ENCODE data around the gene CLDN9. TPM values are rescaled to one million over a fixed set of nuclear protein-coding genes. Genes with fewer than 3 reads are reported as not detected.
A peak's percentile ranks its signal among the peaks of the same experiment; 100 is the strongest.

The CLDN9 gene
- total RNA-seq, 1 donor from 2014 or later, result 0.48 TPM

DNA sequence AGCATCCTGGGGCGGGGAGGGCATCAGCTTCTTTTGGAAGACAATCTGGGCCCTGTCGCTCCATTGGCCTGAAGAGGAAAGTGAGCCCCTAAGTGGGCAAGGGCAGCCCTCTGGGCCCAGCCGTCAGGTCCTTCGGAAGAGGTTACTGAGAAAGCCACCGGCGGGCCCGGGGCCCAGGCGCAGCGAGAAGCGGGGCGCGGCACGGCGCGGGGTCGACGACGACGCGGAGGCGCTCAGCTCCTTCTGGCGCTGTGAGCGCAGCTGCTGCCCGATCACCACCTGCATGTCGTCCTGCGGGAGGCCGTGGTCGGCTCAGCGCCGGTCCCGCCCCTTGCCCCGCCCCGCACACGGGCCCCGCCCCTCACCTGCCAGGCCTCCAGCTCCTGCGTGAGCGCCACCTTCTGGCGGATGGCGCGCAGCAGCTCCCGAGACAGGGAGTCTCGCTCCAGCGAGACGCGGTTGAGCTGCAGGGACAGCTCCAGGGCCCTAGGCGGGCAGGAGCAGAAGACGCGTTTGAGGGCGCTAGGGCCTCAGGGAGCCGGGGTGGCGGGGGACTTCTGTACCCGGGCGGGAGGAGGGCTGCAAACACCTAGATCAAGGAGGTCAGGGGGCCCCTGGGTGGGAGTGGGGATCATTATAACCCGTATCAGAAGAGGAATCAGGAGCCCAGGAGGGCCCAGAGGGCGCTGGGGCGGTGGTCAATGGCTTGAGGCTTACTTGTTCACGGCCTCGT, 15.4 kb downstream of the CLDN9 start:
- no peak overlapping the region for H2AFZ ChIP-seq (ENCODE audit: low read depth, low read length)
- H3K9me3 Mint-ChIP-seq (ENCODE audit: unreplicated experiment), result no peaks in the 10 kb centered on the region
- TF ChIP-seq, protein P1, sequence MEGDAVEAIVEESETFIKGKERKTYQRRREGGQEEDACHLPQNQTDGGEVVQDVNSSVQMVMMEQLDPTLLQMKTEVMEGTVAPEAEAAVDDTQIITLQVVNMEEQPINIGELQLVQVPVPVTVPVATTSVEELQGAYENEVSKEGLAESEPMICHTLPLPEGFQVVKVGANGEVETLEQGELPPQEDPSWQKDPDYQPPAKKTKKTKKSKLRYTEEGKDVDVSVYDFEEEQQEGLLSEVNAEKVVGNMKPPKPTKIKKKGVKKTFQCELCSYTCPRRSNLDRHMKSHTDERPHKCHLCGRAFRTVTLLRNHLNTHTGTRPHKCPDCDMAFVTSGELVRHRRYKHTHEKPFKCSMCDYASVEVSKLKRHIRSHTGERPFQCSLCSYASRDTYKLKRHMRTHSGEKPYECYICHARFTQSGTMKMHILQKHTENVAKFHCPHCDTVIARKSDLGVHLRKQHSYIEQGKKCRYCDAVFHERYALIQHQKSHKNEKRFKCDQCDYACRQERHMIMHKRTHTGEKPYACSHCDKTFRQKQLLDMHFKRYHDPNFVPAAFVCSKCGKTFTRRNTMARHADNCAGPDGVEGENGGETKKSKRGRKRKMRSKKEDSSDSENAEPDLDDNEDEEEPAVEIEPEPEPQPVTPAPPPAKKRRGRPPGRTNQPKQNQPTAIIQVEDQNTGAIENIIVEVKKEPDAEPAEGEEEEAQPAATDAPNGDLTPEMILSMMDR (IDR thresholded peaks at IDR 0.05; ENCODE audit: insufficient read depth, low read depth, low read length), result peak; percentile 22
- TF ChIP-seq EZH2 (IDR thresholded peaks at IDR 0.05; ENCODE audit: insufficient read depth, low read length), result no peak
- peaks cover 20% of the 10 kb centered on the region for H3K4me1 ChIP-seq (ENCODE audit: insufficient read depth, low read length)
- peaks cover 31% of the 10 kb centered on the region for H3K27me3 ChIP-seq (ENCODE audit: insufficient read depth, low read length)
- H3K36me3 Mint-ChIP-seq (ENCODE audit: low read depth, unreplicated experiment), result peaks cover 8% of the 10 kb centered on the region
- no peaks in the 10 kb centered on the region for H3K79me2 ChIP-seq (ENCODE audit: insufficient read depth, low read length)
- no peak overlapping the region for H3K27ac ChIP-seq (ENCODE audit: low read depth, low read length)
- peaks cover 31% of the 10 kb centered on the region for H4K20me1 ChIP-seq (ENCODE audit: insufficient read depth, low read length)
- H3K27me3 Mint-ChIP-seq (ENCODE audit: low read depth, unreplicated experiment), result peaks cover 1% of the 10 kb centered on the region
- H3K27ac Mint-ChIP-seq (ENCODE audit: unreplicated experiment), result no peak overlapping the region
- H3K4me1 Mint-ChIP-seq (ENCODE audit: low read depth, unreplicated experiment), result peaks cover 2% of the 10 kb centered on the region
- FAIRE-seq (no peak), DNase-seq (ENCODE audit: low read depth) (peak; percentile 25)
- no peak overlapping the region for H3K4me3 ChIP-seq (ENCODE audit: insufficient read depth, low read depth, low read length)
- H3K9me3 ChIP-seq (ENCODE audit: insufficient read depth, low read depth, low read length), result peaks cover 3% of the 10 kb centered on the region
- H3K4me2 ChIP-seq (ENCODE audit: low read length), result peak overlapping the region; percentile 46
- H3K4me3 Mint-ChIP-seq (ENCODE audit: unreplicated experiment), result no peak overlapping the region
- H3K36me3 ChIP-seq (ENCODE audit: insufficient read depth, low read length), result no peaks in the 10 kb centered on the region
- H3K9ac ChIP-seq (ENCODE audit: low read length), result no peak overlapping the region

DNA sequence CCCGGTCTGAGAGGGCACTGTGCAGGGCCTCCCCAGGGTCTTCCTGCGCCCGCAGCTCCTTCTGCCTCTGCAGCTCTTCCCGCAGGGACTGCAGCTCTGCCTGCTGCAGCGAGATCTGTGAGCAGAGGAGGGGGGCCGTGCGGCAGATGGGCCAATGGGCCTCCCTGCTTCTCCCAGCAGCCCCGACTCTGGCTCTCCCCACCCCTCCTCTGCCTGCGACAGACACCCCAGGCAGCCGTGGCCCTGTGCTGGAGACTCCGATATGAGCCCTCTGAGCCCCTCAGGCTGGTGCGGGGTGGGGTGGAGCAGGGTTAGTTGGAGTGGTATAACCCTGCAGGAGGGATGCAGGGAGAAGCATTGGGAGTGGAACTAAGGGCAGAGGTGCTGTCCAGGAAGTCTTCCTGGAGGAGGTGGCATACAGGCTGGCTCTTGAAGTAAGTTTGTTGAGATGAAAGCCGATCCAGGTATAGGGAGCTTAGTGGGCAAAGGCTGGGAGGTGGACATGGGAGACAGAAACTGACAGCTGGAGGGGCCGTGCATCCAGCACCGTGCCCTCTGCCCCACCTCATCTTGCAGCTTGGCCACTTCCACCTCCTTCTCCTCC, 16.1 kb downstream of the CLDN9 start:
- H3K9me3 ChIP-seq (ENCODE audit: insufficient read depth, low read depth, low read length), result peaks cover 3% of the 10 kb centered on the region
- no peak for FAIRE-seq

DNA sequence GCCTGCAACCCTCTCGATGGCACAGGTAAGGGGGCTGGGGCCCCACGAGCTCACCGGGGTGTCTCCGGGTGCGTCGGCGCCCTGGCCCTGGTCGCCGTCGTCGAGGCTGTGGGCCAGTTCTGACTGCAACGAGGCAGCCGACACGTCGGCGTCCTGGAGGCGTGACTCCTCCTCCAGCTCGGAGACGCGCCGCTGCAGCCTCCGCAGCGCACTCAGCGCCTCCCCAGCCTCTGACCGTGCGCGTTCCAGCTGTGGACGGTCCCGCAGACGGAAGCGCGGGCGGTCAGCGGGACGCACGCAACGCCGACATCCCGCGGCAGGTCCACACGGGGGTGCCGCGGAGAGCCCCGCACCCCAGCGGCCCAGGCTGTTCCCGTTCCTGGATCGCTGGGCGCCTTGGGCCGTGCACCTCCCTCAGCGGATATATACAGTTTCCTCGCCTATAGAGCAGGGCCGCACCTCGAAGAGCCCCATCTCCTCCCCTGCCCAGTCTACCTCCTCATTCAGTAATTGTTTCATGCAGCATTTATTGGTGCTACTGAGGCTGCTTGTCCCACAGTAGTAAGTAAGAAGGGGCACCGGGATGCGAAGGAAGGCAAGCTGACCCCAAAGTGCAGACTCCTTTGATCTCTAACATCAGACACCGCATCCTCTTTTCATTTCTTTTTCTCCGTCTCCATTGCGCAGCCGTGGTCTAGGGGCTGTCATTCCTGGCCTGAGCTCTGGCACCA, 16.9 kb downstream of the CLDN9 start:
- H3K4me2 ChIP-seq (ENCODE audit: low read length), result peak overlapping the region; percentile 62
- peaks cover 10% of the 10 kb centered on the region for H3K27me3 Mint-ChIP-seq (ENCODE audit: low read depth, unreplicated experiment)

More for the DNA sequence above, 16.1 kb downstream of the CLDN9 start:
- Histone ChIP-seq H3K4me2 (ENCODE audit: low read length) (peak overlapping the region; percentile 46), H3K27me3 (ENCODE audit: insufficient read depth, low read length) (peaks cover 38% of the 10 kb centered on the region), H2AFZ (ENCODE audit: low read depth, low read length) (no peak overlapping the region), H4K20me1 (ENCODE audit: insufficient read depth, low read length) (peaks cover 31% of the 10 kb centered on the region), H3K27ac (ENCODE audit: low read depth, low read length) (no peak overlapping the region), H3K36me3 (ENCODE audit: insufficient read depth, low read length) (no peaks in the 10 kb centered on the region), H3K9ac (ENCODE audit: low read length) (no peak overlapping the region), H3K4me1 (ENCODE audit: insufficient read depth, low read length) (peaks cover 13% of the 10 kb centered on the region), H3K79me2 (ENCODE audit: insufficient read depth, low read length) (no peaks in the 10 kb centered on the region), H3K4me3 (ENCODE audit: insufficient read depth, low read depth, low read length) (no peak overlapping the region)
- Mint-ChIP-seq H3K27ac (ENCODE audit: unreplicated experiment) (no peak overlapping the region), H3K36me3 (ENCODE audit: low read depth, unreplicated experiment) (peaks cover 8% of the 10 kb centered on the region), H3K27me3 (ENCODE audit: low read depth, unreplicated experiment) (peaks cover 7% of the 10 kb centered on the region), H3K4me1 (ENCODE audit: low read depth, unreplicated experiment) (peaks cover 2% of the 10 kb centered on the region), H3K9me3 (ENCODE audit: unreplicated experiment) (no peaks in the 10 kb centered on the region), H3K4me3 (ENCODE audit: unreplicated experiment) (no peak overlapping the region)
- no peak for TF ChIP-seq EZH2 (IDR thresholded peaks at IDR 0.05; ENCODE audit: insufficient read depth, low read length)
- DNase-seq (ENCODE audit: low read depth), result no peak

More for the DNA sequence above, 16.9 kb downstream of the CLDN9 start:
- Histone ChIP-seq H3K27me3 (ENCODE audit: insufficient read depth, low read length) (peaks cover 44% of the 10 kb centered on the region), H3K4me1 (ENCODE audit: insufficient read depth, low read length) (peaks cover 11% of the 10 kb centered on the region), H3K27ac (ENCODE audit: low read depth, low read length) (no peak overlapping the region), H3K9ac (ENCODE audit: low read length) (no peak overlapping the region), H3K36me3 (ENCODE audit: insufficient read depth, low read length) (no peaks in the 10 kb centered on the region), H3K9me3 (ENCODE audit: insufficient read depth, low read depth, low read length) (peaks cover 3% of the 10 kb centered on the region), H4K20me1 (ENCODE audit: insufficient read depth, low read length) (peaks cover 31% of the 10 kb centered on the region), H2AFZ (ENCODE audit: low read depth, low read length) (no peak overlapping the region), H3K79me2 (ENCODE audit: insufficient read depth, low read length) (no peaks in the 10 kb centered on the region), H3K4me3 (ENCODE audit: insufficient read depth, low read depth, low read length) (no peak overlapping the region)
- Mint-ChIP-seq H3K9me3 (ENCODE audit: unreplicated experiment) (peaks cover 2% of the 10 kb centered on the region), H3K36me3 (ENCODE audit: low read depth, unreplicated experiment) (peaks cover 8% of the 10 kb centered on the region), H3K27ac (ENCODE audit: unreplicated experiment) (peak overlapping the region; percentile 78), H3K4me1 (ENCODE audit: low read depth, unreplicated experiment) (no peaks in the 10 kb centered on the region), H3K4me3 (ENCODE audit: unreplicated experiment) (peak overlapping the region; percentile 22)
- no peak for FAIRE-seq
- no peak for DNase-seq (ENCODE audit: low read depth)
- TF ChIP-seq EZH2 (IDR thresholded peaks at IDR 0.05; ENCODE audit: insufficient read depth, low read length), result peak; percentile 80
- TF ChIP-seq, protein P1 (IDR thresholded peaks at IDR 0.05; ENCODE audit: insufficient read depth, low read depth, low read length), result no peak

All from astrocyte (in vitro differentiated cells and primary cell).